SU-DHL-6 (cell line): ENCODE data around the gene DCBLD2.

Experiments
- H2AFZ ChIP-seq: fragments of 200-600 bp; sonication (generic); 2 replicates; pipeline ENCODE4 v1.6.1; 2014; ENCODE audit warnings: low read depth, mild to moderate bottlenecking, moderate library complexity, mixed read lengths, antibody characterized with exemption, low read length; ENCODE audit not compliant: severe bottlenecking
- H3F3A ChIP-seq: fragments of 200-600 bp; shearing (Covaris generic); 2 replicates; pipeline ENCODE4 v1.6.0; 2016; ENCODE audit warnings: antibody characterized with exemption, mild to moderate bottlenecking; ENCODE audit not compliant: insufficient read depth
- H3K27ac ChIP-seq: fragments of 200-600 bp; sonication (generic); 2 replicates; pipeline ENCODE4 v1.5.1; 2016; ENCODE audit warnings: low read depth, mild to moderate bottlenecking, low read length, moderate library complexity, mixed read lengths
- H3K27me3 ChIP-seq: fragments of 200-600 bp; sonication (generic), shearing (Covaris generic); 2 replicates; pipeline ENCODE4 v1.6.0; 2014; ENCODE audit warnings: mild to moderate bottlenecking, low read length
- H3K36me3 ChIP-seq: fragments of 200-600 bp; sonication (generic); 2 replicates; pipeline ENCODE4 v1.6.1; 2014; ENCODE audit warnings: mild to moderate bottlenecking, low read length, mixed read lengths
- H3K4me2 ChIP-seq: fragments of 300-600, 200-600 bp; shearing (Covaris generic), sonication (generic); 2 replicates; pipeline ENCODE4 v1.6.0; 2014; ENCODE audit warnings: low read length, low read depth, mild to moderate bottlenecking; ENCODE audit not compliant: poor library complexity, severe bottlenecking
- H3K4me3 ChIP-seq: fragments of 200-600 bp; sonication (generic); 2 replicates; pipeline ENCODE4 v1.5.1; 2014; ENCODE audit warnings: antibody characterized with exemption, low read length, mild to moderate bottlenecking, mixed read lengths; ENCODE audit not compliant: insufficient read depth, poor library complexity, severe bottlenecking
- H3K79me2 ChIP-seq: fragments of 200-600 bp; sonication (generic); 2 replicates; pipeline ENCODE4 v1.6.1; 2014; ENCODE audit warnings: mild to moderate bottlenecking, low read length, moderate library complexity; ENCODE audit not compliant: insufficient read depth
- H3K9ac ChIP-seq: fragments of 200-600 bp; sonication (generic); 2 replicates; pipeline ENCODE4 v1.7.0; 2014; ENCODE audit warnings: mild to moderate bottlenecking, low read length
- H3K9me2 ChIP-seq: fragments of 200-600 bp; sonication (generic); replicated peaks from 2 replicates; pipeline ENCODE4 v1.6.1; 2014; ENCODE audit warnings: low read length; ENCODE audit not compliant: insufficient read depth
- H3K9me3 ChIP-seq: fragments of 200-600 bp; sonication (generic); 2 replicates; pipeline ENCODE4 v1.6.1; 2014; ENCODE audit warnings: low read length, mixed read lengths; ENCODE audit not compliant: insufficient read depth
- H4K20me1 ChIP-seq: fragments of 200-600 bp; sonication (generic); 2 replicates; pipeline ENCODE4 v1.6.1; 2014; ENCODE audit warnings: low read depth, mild to moderate bottlenecking, antibody characterized with exemption, low read length, moderate library complexity, mixed read lengths
- CTCF ChIP-seq: fragments of 200-600 bp; sonication (generic); IDR thresholded peaks from one replicate; pipeline ENCODE4 v1.5.1; 2017; ENCODE audit warnings: antibody characterized with exemption, mild to moderate bottlenecking, low read length, moderate library complexity; ENCODE audit not compliant: insufficient read depth, poor library complexity, severe bottlenecking
- EZH2phosphoT487 ChIP-seq: fragments of 200-600 bp; sonication (generic), shearing (Covaris generic); conservative IDR thresholded peaks from 2 replicates; pipeline ENCODE4 v1.6.1; 2018; ENCODE audit warnings: mild to moderate bottlenecking, antibody characterized with exemption, low read length, moderate library complexity, mixed read lengths

The DCBLD2 gene

GRCh38 chr3:98766924-98767323 lies 134.6 kb downstream of the DCBLD2 start:
- no peak overlapping the region for H3K9ac ChIP-seq
- no peaks in the 10 kb centered on the region for H3F3A ChIP-seq
- H4K20me1 ChIP-seq = no peaks in the 10 kb centered on the region

GRCh38 chr3:98765721-98766120 lies 135.8 kb downstream of the DCBLD2 start:
- Histone ChIP-seq H3K9ac (no peak overlapping the region), H3K4me2 (no peak overlapping the region), H3K79me2 (no peaks in the 10 kb centered on the region)

More at GRCh38 chr3:98766924-98767323, 134.6 kb downstream of the DCBLD2 start:
- Histone ChIP-seq H3K9me2 (no peaks in the 10 kb centered on the region), H3K4me2 (no peak overlapping the region), H2AFZ (no peak overlapping the region), H3K36me3 (no peaks in the 10 kb centered on the region), H3K79me2 (no peaks in the 10 kb centered on the region), H3K27ac (no peak overlapping the region), H3K9me3 (no peaks in the 10 kb centered on the region), H3K4me3 (no peak overlapping the region), H3K27me3 (no peaks in the 10 kb centered on the region)
- TF ChIP-seq CTCF (no peak), EZH2phosphoT487 (no peak)

GRCh38 chr3:98764472-98764884 lies 137.0 kb downstream of the DCBLD2 start:
- no peaks in the 10 kb centered on the region for H4K20me1 ChIP-seq
- H3K27me3 ChIP-seq = no peaks in the 10 kb centered on the region
- H3K4me2 ChIP-seq = no peak overlapping the region
- H3K79me2 ChIP-seq = no peaks in the 10 kb centered on the region
- no peak for TF ChIP-seq CTCF
- no peaks in the 10 kb centered on the region for H3K36me3 ChIP-seq
- no peak overlapping the region for H3K4me3 ChIP-seq
- no peaks in the 10 kb centered on the region for H3K9me2 ChIP-seq
- H3F3A ChIP-seq = no peaks in the 10 kb centered on the region
- no peak overlapping the region for H2AFZ ChIP-seq
- no peak overlapping the region for H3K9ac ChIP-seq
- no peak overlapping the region for H3K27ac ChIP-seq
- H3K9me3 ChIP-seq = no peaks in the 10 kb centered on the region

More at GRCh38 chr3:98765721-98766120, 135.8 kb downstream of the DCBLD2 start:
- Histone ChIP-seq H3K36me3 (no peaks in the 10 kb centered on the region), H4K20me1 (no peaks in the 10 kb centered on the region), H3K9me2 (no peaks in the 10 kb centered on the region), H2AFZ (no peak overlapping the region), H3K27me3 (no peaks in the 10 kb centered on the region), H3K27ac (no peak overlapping the region), H3F3A (no peaks in the 10 kb centered on the region), H3K9me3 (no peaks in the 10 kb centered on the region), H3K4me3 (no peak overlapping the region)
- no peak for TF ChIP-seq EZH2phosphoT487
- TF ChIP-seq CTCF = no peak
